Stimulated activated CD8-positive, alpha-beta memory T cell treated with anti-CD3 and anti-CD28 coated beads, Interleukin-7, amount 100 ng/mL, for 24 hours (primary cell): Measurements from ENCODE around the gene KIF17.

Source experiments
- DNase-seq: peaks from one replicate; pipeline ENCODE4 v3.0.0-alpha.2; 2020; ENCODE audit warnings: low read depth

KIF17 gene

DNA sequence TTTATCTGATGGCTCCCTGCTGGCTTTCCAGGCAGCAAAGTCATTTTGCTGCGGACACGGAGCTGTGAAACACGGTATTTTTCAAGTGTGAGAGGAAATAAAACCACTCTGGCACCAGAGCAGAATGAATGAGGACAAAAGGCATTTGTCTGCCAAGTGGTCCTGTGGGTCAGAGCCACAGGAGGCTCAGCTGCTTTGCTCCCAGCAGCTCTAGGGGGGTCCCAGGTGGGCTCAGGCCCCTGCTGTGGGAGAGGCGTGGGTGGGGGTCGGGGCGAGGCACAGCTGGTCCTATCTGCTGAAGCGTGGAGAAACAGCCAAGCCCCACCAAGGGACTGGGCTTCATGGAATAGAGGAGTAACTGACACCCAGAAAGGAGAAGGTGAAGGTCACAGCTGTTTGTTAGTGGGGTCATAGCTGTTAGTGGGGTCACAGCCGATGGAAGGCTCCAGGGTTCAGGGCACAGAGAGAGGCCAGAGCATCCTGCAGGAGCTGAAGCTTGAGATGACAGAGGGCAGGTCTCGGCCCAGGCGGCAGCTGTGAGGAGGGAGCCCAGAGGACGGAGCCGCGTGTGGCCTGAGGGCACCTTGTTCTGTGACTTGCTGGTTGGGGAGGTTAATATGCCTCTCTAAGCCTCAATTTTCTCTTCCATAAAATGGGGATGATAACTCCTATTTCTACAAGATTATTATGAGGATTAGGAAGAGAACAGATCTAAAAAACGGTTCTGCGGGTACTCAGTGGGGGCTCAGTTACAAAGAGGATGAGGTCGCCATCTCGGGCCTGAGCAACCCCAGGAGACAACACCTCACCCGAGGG is 7.1 kb downstream of the KIF17 start:
- DNase-seq: no peak

- DNase-seq: no peak
These were observed 7.9 kb downstream of the KIF17 start for GRCh38 chr1:20709868-20710267.

DNA sequence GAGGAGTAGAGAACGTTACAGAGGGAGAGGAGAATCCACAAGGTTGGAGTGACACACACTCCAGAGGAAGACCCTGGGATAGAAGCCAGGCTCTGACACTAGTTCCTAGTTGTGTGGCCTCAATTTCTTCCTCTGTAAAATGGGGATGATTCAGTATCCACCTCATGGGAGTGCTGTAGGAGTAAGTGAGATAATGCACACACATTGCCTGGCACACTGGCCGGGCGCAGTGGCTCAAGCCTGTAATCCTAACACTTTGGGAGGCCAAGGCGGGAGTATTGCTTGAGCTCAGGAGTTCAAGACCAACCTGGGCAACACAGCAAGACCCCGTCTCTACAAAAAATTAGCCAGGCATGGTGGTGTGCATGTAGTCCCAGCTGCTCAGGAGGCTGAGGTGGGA is 8.9 kb downstream of the KIF17 start:
- DNase-seq: no peak

DNA sequence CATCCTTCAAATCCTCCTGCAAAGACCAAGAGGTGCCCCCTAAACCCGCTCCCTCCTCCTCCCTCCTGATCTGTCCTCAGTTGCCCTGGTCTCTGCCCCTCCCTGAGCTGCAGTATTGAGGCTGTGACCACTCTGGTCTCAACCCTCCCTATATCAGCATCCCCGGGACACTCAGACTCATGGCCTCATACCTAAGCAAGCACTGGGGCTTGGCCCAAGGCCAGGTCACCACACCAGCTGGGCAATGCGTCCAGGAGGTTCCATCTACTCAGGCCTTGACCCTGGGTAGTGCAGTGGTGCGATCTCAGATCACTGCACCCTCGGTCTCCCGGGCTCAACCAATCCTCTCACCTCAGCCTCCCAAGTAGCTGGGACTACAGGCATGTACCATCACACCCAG is 9.8 kb downstream of the KIF17 start:
- no peak for DNase-seq

- DNase-seq: no peak
These were observed 11.0 kb downstream of the KIF17 start for GRCh38 chr1:20706841-20707240.

DNA sequence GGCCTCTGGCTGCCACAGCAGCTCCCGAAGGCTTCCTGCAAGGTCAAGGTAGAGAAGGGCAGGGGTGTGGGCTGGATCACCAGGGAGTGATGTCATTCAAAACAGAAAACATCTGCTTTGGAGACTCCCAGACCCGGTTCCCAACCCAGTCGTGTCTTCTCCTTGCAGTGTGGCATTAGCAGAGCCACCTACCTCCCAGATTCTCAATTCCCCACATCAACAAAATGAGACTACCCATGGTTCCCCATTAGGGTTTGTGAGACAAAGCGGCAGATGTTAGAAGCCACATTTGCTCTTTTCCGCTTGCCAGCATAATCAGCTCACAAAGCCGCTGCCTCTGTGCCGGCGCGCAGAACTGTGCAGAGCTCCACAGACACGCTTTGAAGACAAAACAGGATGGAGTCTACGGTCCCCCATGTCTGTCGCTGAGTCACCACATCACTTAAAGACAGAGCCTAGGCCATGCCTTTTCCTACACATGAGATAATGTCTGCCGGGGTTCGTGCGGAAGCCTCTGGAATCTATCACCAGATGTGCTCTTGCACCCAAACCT is 12.5 kb downstream of the KIF17 start:
- no peak for DNase-seq

DNA sequence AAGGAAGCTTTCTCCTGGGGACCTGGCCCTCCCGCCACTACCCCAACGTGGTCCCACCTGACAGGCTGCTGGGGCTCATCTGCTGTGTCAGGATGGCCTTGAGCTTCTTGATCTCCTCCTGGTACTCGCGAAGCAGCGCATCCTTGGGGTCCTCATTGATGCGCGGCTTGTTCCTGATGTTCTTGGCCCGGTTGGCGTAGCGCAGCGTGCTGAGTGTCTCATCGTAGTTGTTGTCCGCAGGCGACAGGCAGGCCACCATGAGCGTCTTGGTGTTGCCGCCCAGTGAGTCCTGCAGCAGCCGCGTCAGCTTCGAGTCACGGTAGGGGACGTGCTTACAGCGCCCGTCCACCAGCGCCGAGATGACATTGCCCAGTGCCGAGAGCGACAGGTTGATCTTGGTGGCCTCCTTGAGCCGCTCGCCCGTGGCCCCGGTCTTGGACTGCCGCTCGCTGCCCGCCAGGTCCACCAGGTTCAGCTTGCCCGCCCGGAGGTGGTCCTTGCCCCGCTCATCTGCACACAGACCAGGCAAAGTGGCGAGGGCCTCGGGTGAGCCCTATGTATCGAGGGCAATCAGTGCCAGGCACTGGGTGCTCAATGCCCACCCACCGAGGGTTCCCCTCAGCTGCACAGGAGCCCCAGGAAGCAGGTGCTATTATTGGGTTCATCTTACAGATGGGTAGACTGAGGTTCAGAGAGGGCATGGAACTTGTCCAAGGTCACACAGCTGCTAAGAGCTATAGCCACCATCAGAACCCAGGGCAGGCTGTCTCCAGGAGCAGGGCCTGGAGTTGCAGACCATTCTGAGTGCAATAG is 13.2 kb downstream of the KIF17 start:
- DNase-seq: no peak

DNA sequence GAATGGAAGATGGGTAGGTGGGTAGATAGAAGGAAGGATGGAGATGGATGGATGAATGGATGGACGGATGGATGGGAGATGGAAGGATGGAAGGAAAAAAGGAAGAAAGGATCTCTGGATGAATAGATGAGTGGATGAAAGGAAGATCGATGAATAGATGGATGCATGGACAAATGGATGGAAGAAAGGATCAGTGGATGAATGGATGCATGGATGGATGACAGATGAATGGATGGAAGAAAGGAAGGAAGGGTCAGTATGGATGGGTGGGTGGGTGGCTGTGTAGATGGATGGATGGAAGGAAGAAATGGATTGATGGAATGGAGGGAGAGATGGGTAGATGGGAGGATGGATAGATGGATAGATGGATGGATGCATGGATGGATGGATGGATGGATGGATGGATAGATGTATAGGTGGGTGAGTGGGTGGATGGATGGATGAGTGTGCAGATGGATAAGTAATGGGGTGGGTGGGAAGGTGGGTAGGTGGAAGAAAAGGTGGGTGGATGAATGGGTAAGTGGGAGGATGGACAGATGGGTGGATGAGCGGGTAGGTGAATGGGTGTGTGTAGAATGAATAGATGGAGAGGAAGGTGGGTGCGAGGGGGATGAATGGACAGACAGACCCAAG is 14.6 kb downstream of the KIF17 start:
- no peak for DNase-seq

DNA sequence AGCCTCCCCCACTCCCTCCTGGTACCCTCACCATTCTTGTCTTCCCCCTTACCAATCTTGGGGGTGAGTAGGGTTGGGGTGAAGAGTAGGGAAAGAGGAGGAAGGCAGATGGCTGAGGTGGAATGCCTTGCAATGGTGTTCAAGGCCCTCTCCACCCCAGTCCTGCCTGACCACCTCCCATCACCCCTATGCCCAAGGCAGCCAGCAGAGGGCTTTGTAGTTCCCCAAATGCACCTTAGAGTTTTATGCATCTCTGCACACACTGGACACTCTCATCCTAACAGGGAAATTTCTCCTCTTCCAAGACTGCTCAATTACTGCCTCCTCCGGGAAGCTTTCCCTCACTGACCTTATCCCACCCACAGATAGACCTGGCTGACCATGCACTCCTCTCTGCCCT is 15.4 kb downstream of the KIF17 start:
- no peak for DNase-seq

- no peak for DNase-seq
These were observed 16.0 kb downstream of the KIF17 start for GRCh38 chr1:20701847-20702246.

- no peak for DNase-seq
These were observed 16.4 kb downstream of the KIF17 start for GRCh38 chr1:20701446-20701845.

DNA sequence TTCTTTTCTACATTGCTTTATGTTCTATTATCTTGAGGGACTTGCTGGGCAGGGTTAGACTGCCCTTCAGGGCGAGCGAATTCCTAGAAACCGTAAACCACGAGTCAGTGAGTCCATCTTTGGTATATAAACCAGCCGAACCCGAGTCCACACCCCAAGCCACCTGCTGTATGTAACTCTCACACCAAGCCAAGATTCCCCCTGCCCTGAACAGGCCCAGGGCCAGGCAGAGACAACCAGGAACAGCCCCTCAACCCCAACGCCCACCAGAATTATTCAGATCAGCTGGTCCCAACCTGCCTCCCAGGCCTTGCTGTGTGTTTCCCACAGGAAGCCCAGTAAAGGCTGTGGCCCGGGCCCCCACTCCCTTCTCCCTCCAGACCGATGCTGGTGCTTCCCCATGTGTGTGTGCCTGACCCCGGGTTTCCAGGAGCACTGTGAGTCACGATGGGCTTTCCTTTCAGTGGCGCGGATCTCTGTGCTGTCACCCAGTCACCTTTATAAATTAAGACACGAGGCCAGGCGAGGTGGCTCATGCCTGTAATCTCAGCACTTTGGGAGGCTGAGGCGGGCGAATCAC is 17.1 kb downstream of the KIF17 start:
- no peak for DNase-seq

GRCh38 chr1:20699558-20699957 is 18.2 kb downstream of the KIF17 start:
- DNase-seq: no peak

GRCh38 chr1:20698195-20698910 is 19.5 kb downstream of the KIF17 start:
- DNase-seq: no peak

DNA sequence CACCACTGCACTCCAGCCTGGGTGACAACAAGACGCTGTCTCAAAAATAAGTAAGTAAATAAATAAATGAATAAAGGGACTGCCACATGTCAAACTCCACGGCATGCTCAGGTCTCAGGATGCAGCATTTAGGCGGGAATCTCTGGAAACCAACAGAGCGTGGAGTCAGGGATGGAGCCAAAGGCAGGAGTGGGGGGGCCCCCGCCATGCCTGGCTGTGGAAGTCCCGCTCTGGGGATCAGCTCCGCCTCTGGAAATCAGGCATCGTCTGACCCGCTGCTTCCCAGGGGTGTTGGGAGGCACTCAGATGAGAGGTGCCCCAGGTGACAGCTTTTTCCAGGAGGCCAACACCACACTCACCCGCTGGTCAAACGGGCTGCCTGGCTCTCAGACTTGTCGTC is 20.2 kb downstream of the KIF17 start:
- no peak for DNase-seq

- peak; percentile 46 for DNase-seq
These were observed 21.1 kb downstream of the KIF17 start for GRCh38 chr1:20696397-20697333.

- no peak for DNase-seq
These were observed 22.3 kb downstream of the KIF17 start for GRCh38 chr1:20695515-20695914.

DNA sequence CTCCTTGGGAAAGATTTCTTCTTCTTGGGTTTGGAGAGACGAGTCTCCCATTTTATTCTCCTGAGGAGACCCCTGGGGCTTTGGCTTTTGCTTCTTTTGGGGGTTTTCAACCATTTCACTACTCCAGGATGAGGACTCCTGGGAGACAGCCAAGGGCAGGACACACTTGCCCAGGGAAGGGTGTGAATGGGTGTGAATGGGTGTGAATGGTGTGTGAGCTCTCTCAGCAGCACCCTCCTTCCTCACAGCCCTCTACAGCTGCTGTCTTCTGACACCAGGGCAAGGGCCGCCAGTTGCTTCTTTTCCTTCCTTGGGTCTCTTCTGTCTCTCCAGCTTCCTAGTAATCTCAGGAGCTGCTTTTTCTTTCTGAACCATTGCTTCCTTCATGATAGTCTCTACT is 24.2 kb downstream of the KIF17 start:
- no peak for DNase-seq

DNA sequence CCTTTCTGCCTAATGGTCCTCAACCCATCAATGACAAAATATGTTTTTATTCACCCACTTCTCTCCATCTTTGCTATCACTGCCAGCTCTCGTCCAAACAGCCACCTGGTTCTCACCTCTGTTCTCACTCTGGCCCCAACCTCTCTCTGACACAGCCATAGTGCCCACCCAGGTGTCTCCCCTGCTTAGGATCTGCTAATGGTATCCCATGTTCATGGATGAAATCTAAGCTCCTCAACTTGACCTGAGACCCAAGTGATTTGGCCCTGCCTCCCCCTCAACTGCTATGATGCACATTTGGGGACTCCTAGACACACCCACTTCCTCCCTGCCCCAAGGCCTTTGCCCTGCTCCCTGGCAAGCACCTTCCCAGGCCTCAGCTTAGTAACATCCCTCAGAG is 25.9 kb downstream of the KIF17 start:
- DNase-seq: no peak

GRCh38 chr1:20689645-20690056 is 28.2 kb downstream of the KIF17 start:
- no peak for DNase-seq
